ENCODE measurements around the gene PIP5K1C.

DNA sequence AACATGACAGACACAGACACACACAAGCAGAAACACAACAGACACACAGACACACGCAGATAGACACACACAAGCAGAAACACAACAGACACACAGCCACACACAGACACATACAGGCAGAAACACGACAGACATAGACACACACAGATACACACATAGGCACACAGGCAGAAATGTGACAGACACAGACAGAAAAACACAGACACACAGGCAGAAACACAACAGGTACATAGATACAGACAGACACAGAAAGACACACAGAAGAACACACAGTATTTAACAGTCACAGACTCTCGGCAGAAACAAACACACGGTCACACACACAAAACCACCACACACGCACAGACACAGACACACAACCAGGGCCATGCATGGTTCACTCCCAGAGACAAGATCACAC is 94.5 kb downstream of the PIP5K1C start:
- TF ChIP-seq, protein P1, sequence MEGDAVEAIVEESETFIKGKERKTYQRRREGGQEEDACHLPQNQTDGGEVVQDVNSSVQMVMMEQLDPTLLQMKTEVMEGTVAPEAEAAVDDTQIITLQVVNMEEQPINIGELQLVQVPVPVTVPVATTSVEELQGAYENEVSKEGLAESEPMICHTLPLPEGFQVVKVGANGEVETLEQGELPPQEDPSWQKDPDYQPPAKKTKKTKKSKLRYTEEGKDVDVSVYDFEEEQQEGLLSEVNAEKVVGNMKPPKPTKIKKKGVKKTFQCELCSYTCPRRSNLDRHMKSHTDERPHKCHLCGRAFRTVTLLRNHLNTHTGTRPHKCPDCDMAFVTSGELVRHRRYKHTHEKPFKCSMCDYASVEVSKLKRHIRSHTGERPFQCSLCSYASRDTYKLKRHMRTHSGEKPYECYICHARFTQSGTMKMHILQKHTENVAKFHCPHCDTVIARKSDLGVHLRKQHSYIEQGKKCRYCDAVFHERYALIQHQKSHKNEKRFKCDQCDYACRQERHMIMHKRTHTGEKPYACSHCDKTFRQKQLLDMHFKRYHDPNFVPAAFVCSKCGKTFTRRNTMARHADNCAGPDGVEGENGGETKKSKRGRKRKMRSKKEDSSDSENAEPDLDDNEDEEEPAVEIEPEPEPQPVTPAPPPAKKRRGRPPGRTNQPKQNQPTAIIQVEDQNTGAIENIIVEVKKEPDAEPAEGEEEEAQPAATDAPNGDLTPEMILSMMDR (IDR thresholded peaks at IDR 0.05), result no peak
- TF ChIP-seq POLR2AphosphoS5 (IDR thresholded peaks at IDR 0.05) (no peak), EP300 (IDR thresholded peaks at IDR 0.05) (no peak)
